Measurements from ENCODE around the gene SRCIN1. TPM values are rescaled to one million over a fixed set of nuclear protein-coding genes. Genes with fewer than 3 reads are reported as not detected.
"Not testable (repeated sequence)": the region's sequence is repeated elsewhere in the genome, so short reads cannot be mapped to it uniquely, and the experiment has no call there.

The SRCIN1 gene
- total RNA-seq, 1 experiment from 2014 or later, result 6.9 TPM

GRCh38 chr17:38530856-38531255 is 74.9 kb downstream of the SRCIN1 start:
- H3K18ac ChIP-seq (ENCODE audit: insufficient read length, low read depth, low read length); H3K9me3 Mint-ChIP-seq; H3K4ac ChIP-seq (ENCODE audit: low read depth, low read length); H2BK15ac ChIP-seq (ENCODE audit: low read depth, low read length); DNase-seq; H3K14ac ChIP-seq (ENCODE audit: insufficient read depth, low read length); H2BK120ac ChIP-seq (ENCODE audit: low read depth, low read length, poor library complexity, severe bottlenecking); H2AFZ ChIP-seq (ENCODE audit: low read length); H3K23ac ChIP-seq (ENCODE audit: insufficient read length, low read depth, low read length); H3K4me2 ChIP-seq (ENCODE audit: insufficient read depth, insufficient read length, low read length); H3K27ac Mint-ChIP-seq; H2AK5ac ChIP-seq (ENCODE audit: insufficient read length, low read length); H2BK5ac ChIP-seq (ENCODE audit: insufficient read length, low read length); H3K79me1 ChIP-seq (ENCODE audit: insufficient read depth, low read depth, low read length, poor library complexity, severe bottlenecking); H2BK20ac ChIP-seq (ENCODE audit: low read depth, low read length, poor library complexity, severe bottlenecking); H3K27ac ChIP-seq (ENCODE audit: insufficient read length, low read depth, low read length); H3K4me1 ChIP-seq (ENCODE audit: insufficient read depth, low read length); H3K36me3 Mint-ChIP-seq (ENCODE audit: insufficient read depth in 1 of 3, low read depth in 3 of 3); H4K8ac ChIP-seq (replicated peaks; ENCODE audit: insufficient read length, low read depth, low read length); H3K9me3 ChIP-seq (ENCODE audit: control insufficient read depth, low read depth, low read length); H4K5ac ChIP-seq (ENCODE audit: insufficient read length, low read depth, low read length); H3K23me2 ChIP-seq (ENCODE audit: insufficient read length, low read depth, low read length, poor library complexity, severe bottlenecking); H3K56ac ChIP-seq (ENCODE audit: insufficient read length, low read depth, low read length); H2BK12ac ChIP-seq (ENCODE audit: insufficient read length, low read depth, low read length); H3T11ph ChIP-seq (ENCODE audit: low read length); H3K27me3 ChIP-seq (ENCODE audit: insufficient read depth, low read length); H3K9ac ChIP-seq (ENCODE audit: extremely low read depth, insufficient read length, low read length); H3K79me2 ChIP-seq (ENCODE audit: insufficient read depth, low read length); H4K20me1 ChIP-seq (ENCODE audit: control insufficient read depth, insufficient read depth, insufficient read length); H4K91ac ChIP-seq (ENCODE audit: insufficient read length, low read depth, low read length): not testable (repeated sequence)
- no CpG with 5 or more reads among the region's 11 CpGs for WGBS (ENCODE audit: extremely low coverage, insufficient read length, low lambda C conversion rate)
- Mint-ChIP-seq H3K27me3 (ENCODE audit: low read depth) (peaks cover 46% of the 10 kb centered on the region), H3K4me3 (peak overlapping the region in 1 of 2 experiments; percentile 38; a peak in 1 of 5 replicates), H3K4me1 (peaks cover 28 to 54% of the 10 kb centered on the region in 2 experiments)

- not testable (repeated sequence) for H3K23ac ChIP-seq (ENCODE audit: insufficient read length, low read depth, low read length); H3K9me3 Mint-ChIP-seq; H3K36me3 Mint-ChIP-seq (ENCODE audit: insufficient read depth in 1 of 3, low read depth in 3 of 3); H3K18ac ChIP-seq (ENCODE audit: insufficient read length, low read depth, low read length); H2BK5ac ChIP-seq (ENCODE audit: insufficient read length, low read length); DNase-seq; H3K23me2 ChIP-seq (ENCODE audit: insufficient read length, low read depth, low read length, poor library complexity, severe bottlenecking); H3K27me3 ChIP-seq (ENCODE audit: insufficient read depth, low read length); H3K9me3 ChIP-seq (ENCODE audit: control insufficient read depth, low read depth, low read length); H3K27ac ChIP-seq (ENCODE audit: insufficient read length, low read depth, low read length); H2AK5ac ChIP-seq (ENCODE audit: insufficient read length, low read length); H3K14ac ChIP-seq (ENCODE audit: insufficient read depth, low read length); H2BK15ac ChIP-seq (ENCODE audit: low read depth, low read length); H3K4me1 ChIP-seq (ENCODE audit: insufficient read depth, low read length); H4K8ac ChIP-seq (replicated peaks; ENCODE audit: insufficient read length, low read depth, low read length); H3K27ac Mint-ChIP-seq; H3K56ac ChIP-seq (ENCODE audit: insufficient read length, low read depth, low read length); H4K91ac ChIP-seq (ENCODE audit: insufficient read length, low read depth, low read length); H2BK120ac ChIP-seq (ENCODE audit: low read depth, low read length, poor library complexity, severe bottlenecking); H3T11ph ChIP-seq (ENCODE audit: low read length); H3K4me2 ChIP-seq (ENCODE audit: insufficient read depth, insufficient read length, low read length); H3K4ac ChIP-seq (ENCODE audit: low read depth, low read length); H4K5ac ChIP-seq (ENCODE audit: insufficient read length, low read depth, low read length); H3K79me2 ChIP-seq (ENCODE audit: insufficient read depth, low read length); H3K9ac ChIP-seq (ENCODE audit: extremely low read depth, insufficient read length, low read length); H3K79me1 ChIP-seq (ENCODE audit: insufficient read depth, low read depth, low read length, poor library complexity, severe bottlenecking); H2BK20ac ChIP-seq (ENCODE audit: low read depth, low read length, poor library complexity, severe bottlenecking); H2BK12ac ChIP-seq (ENCODE audit: insufficient read length, low read depth, low read length); H3K4me3 Mint-ChIP-seq; H2AFZ ChIP-seq (ENCODE audit: low read length); H4K20me1 ChIP-seq (ENCODE audit: control insufficient read depth, insufficient read depth, insufficient read length)
- no CpG with 5 or more reads among the region's 10 CpGs for WGBS (ENCODE audit: extremely low coverage, insufficient read length, low lambda C conversion rate)
- Mint-ChIP-seq H3K4me1 (peaks cover 20 to 37% of the 10 kb centered on the region in 2 experiments), H3K27me3 (ENCODE audit: low read depth) (peaks cover 55% of the 10 kb centered on the region)
Measured at GRCh38 chr17:38528141-38528540, 77.6 kb downstream of the SRCIN1 start.

Data from H9 (cell line).